PC-3 (cell line): ENCODE data around the gene SRXN1. TPM values are rescaled to one million over a fixed set of nuclear protein-coding genes. Genes with fewer than 3 reads are reported as not detected.
"Not testable (repeated sequence)": the region's sequence is repeated elsewhere in the genome, so short reads cannot be mapped to it uniquely, and the experiment has no call there.

ENCODE experiments used
- ATAC-seq: fragments of 200-7000 bp; cut with Tn5 transposase; 2 replicates; pipeline ENCODE4 v1.9.1; 2020; ENCODE audit warnings: mild to moderate bottlenecking, moderate library complexity
- BruUV-seq: library from RNA; stranded (reverse); fragments of 400-500 nt; replicated peaks from 2 replicates; lab custom pipeline; 2021; lab: Mats Ljungman, UMichigan
- CTCF ChIA-PET: fragments of 300-600 bp; sonication (Branson Sonifier 250); formaldehyde crosslinking; loops from one replicate; lab custom pipeline; 2022; ENCODE audit warnings: antibody characterized with exemption; lab: Charles Lee
- POLR2A ChIA-PET: fragments of 300-600 bp; sonication (Branson Sonifier 250); formaldehyde crosslinking; loops from one replicate; lab custom pipeline; 2022; ENCODE audit warnings: antibody characterized with exemption; ENCODE audit not compliant: unreplicated experiment; lab: Charles Lee
- DNase-seq: peaks from one replicate; pipeline ENCODE4 v3.0.0-alpha.2; 2015
- H2AFZ ChIP-seq: fragments of 300-600 bp; sonication (generic); 2 replicates; pipeline ENCODE4 v1.6.0; 2016; ENCODE audit warnings: antibody characterized with exemption, low read length
- H3F3A ChIP-seq: fragments of 300-600 bp; sonication (generic); one replicate; pipeline ENCODE4 v1.6.0; 2017; ENCODE audit warnings: antibody characterized with exemption, low read length, control low read depth, mild to moderate bottlenecking; ENCODE audit not compliant: unreplicated experiment
- H3K27ac ChIP-seq: fragments of 300-600 bp; sonication (generic); 2 replicates; pipeline ENCODE4 v1.5.1; 2016; ENCODE audit warnings: mild to moderate bottlenecking, low read length
- H3K27me3 ChIP-seq: fragments of 300-600 bp; sonication (generic); 2 replicates; pipeline ENCODE4 v1.6.1; 2016; ENCODE audit warnings: low read length, mixed read lengths
- H3K36me3 ChIP-seq: fragments of 300-600 bp; sonication (generic); 2 replicates; pipeline ENCODE4 v1.6.1; 2016; ENCODE audit warnings: low read depth, mixed run types, low read length, mixed read lengths
- H3K4me1 ChIP-seq: fragments of 300-600 bp; sonication (generic); 2 replicates; pipeline ENCODE4 v1.5.1; 2016; ENCODE audit warnings: low read length; ENCODE audit not compliant: insufficient read depth
- H3K4me2 ChIP-seq: fragments of 300-600 bp; sonication (generic); 2 replicates; pipeline ENCODE4 v1.6.0; 2016; ENCODE audit warnings: low read length
- H3K4me3 ChIP-seq: fragments of 300-600 bp; sonication (generic); 2 replicates; pipeline ENCODE4 v1.5.1; 2016; ENCODE audit warnings: mild to moderate bottlenecking, low read length, mixed read lengths
- H3K79me2 ChIP-seq: fragments of 300-600 bp; sonication (generic); 2 replicates; pipeline ENCODE4 v1.6.1; 2017; ENCODE audit warnings: low read length, mixed read lengths
- H3K9ac ChIP-seq: fragments of 300-600 bp; sonication (generic); 2 replicates; pipeline ENCODE4 v1.6.0; 2016; ENCODE audit warnings: mild to moderate bottlenecking, low read length
- H3K9me2 ChIP-seq: fragments of 300-600 bp; sonication (generic); replicated peaks from 2 replicates; pipeline ENCODE4 v1.6.1; 2016; ENCODE audit warnings: mixed run types, low read length, mixed read lengths
- H3K9me3 ChIP-seq: fragments of 300-600 bp; sonication (generic); 2 replicates; pipeline ENCODE4 v1.6.1; 2016; ENCODE audit warnings: low read length, mixed read lengths
- H4K20me1 ChIP-seq: fragments of 300-600 bp; sonication (generic); 2 replicates; pipeline ENCODE4 v1.6.1; 2016; ENCODE audit warnings: low read length, mixed read lengths
- CTCF ChIP-seq: fragments of 300-600 bp; sonication (generic); conservative IDR thresholded peaks from 2 replicates; pipeline ENCODE4 v1.5.1; 2017; ENCODE audit warnings: antibody characterized with exemption, low read depth, mild to moderate bottlenecking, low read length
- EZH2 ChIP-seq: fragments of 300-600 bp; sonication (generic); IDR thresholded peaks from one replicate; pipeline ENCODE4 v1.6.1; 2017; ENCODE audit warnings: antibody characterized with exemption, mild to moderate bottlenecking, low read length; ENCODE audit not compliant: unreplicated experiment
- EZH2phosphoT487 ChIP-seq: fragments of 300-600 bp; sonication (generic); IDR thresholded peaks from 2 replicates; pipeline ENCODE4 v1.6.1; 2018; ENCODE audit warnings: mild to moderate bottlenecking, antibody characterized with exemption, low read length, borderline replicate concordance
- intact Hi-C: fragments of 100-400 bp; cut with micrococcal nuclease; formaldehyde crosslinking; loops from 2 replicates; pipeline ENCODE4 v1.9.0; 2023
- total RNA-seq: library from RNA; depleted of rRNA; stranded (reverse); fragments of >200 nt; gene quantifications from 2 replicates; pipeline ENCODE4 v1.2.3, GENCODE V29; 2014

The SRXN1 gene
- total RNA-seq, 1 experiment from 2014 or later: 105 TPM

GRCh38 chr20:697826-698225 is 44.8 kb upstream of the SRXN1 start:
- ATAC-seq: no peak
- POLR2A ChIA-PET: no interaction called here

GRCh38 chr20:695165-695866 is 42.3 kb upstream of the SRXN1 start:
- Histone ChIP-seq H3K4me2 (no peak overlapping the region), H3K4me1 (no peaks in the 10 kb centered on the region), H3K9me2 (no peaks in the 10 kb centered on the region), H3K79me2 (no peaks in the 10 kb centered on the region), H3F3A (no peaks in the 10 kb centered on the region), H3K36me3 (no peaks in the 10 kb centered on the region), H3K4me3 (no peak overlapping the region), H4K20me1 (no peaks in the 10 kb centered on the region), H2AFZ (no peak overlapping the region), H3K27ac (no peak overlapping the region), H3K27me3 (peaks cover 84% of the 10 kb centered on the region), H3K9ac (no peak overlapping the region), H3K9me3 (no peaks in the 10 kb centered on the region)
- intact Hi-C loops: no loop called here
- ChIA-PET CTCF (no interaction called here), POLR2A (no interaction called here)
- DNase-seq (no peak), ATAC-seq (no peak)
- TF ChIP-seq EZH2phosphoT487 (no peak), EZH2 (no peak), CTCF (no peak)
- no TSS peak for BruUV-seq

More at GRCh38 chr20:697826-698225, 44.8 kb upstream of the SRXN1 start:
- no peaks in the 10 kb centered on the region for H3K36me3 ChIP-seq
- no peaks in the 10 kb centered on the region for H3K9me3 ChIP-seq
- no peak overlapping the region for H2AFZ ChIP-seq
- BruUV-seq: no TSS peak
- H3K9ac ChIP-seq: no peak overlapping the region
- H3K4me1 ChIP-seq: no peaks in the 10 kb centered on the region
- no peaks in the 10 kb centered on the region for H4K20me1 ChIP-seq
- intact Hi-C loops: no loop called here
- H3K27ac ChIP-seq: no peak overlapping the region
- no peaks in the 10 kb centered on the region for H3K79me2 ChIP-seq
- DNase-seq: no peak
- H3F3A ChIP-seq: no peaks in the 10 kb centered on the region
- CTCF ChIA-PET: no interaction called here
- TF ChIP-seq CTCF: no peak
- TF ChIP-seq EZH2phosphoT487: no peak
- TF ChIP-seq EZH2: no peak
- H3K4me3 ChIP-seq: no peak overlapping the region
- H3K9me2 ChIP-seq: no peaks in the 10 kb centered on the region
- H3K27me3 ChIP-seq: peaks cover 74% of the 10 kb centered on the region
- H3K4me2 ChIP-seq: no peak overlapping the region

- ChIA-PET CTCF (no interaction called here), POLR2A (no interaction called here)
- no peak for ATAC-seq
- Histone ChIP-seq H3K79me2 (no peaks in the 10 kb centered on the region), H3F3A (no peaks in the 10 kb centered on the region), H3K9me3 (no peaks in the 10 kb centered on the region), H3K4me2 (no peak overlapping the region), H3K4me1 (no peaks in the 10 kb centered on the region), H3K9ac (no peak overlapping the region), H3K4me3 (no peak overlapping the region), H4K20me1 (no peaks in the 10 kb centered on the region), H2AFZ (no peak overlapping the region), H3K9me2 (no peaks in the 10 kb centered on the region), H3K27me3 (peaks cover 84% of the 10 kb centered on the region), H3K36me3 (no peaks in the 10 kb centered on the region), H3K27ac (no peak overlapping the region)
- intact Hi-C loops: no loop called here
- BruUV-seq: no TSS peak
- no peak for DNase-seq
- TF ChIP-seq CTCF (no peak), EZH2phosphoT487 (no peak), EZH2 (no peak)
Measured at GRCh38 chr20:694496-694895, 41.5 kb upstream of the SRXN1 start.

- H3K4me3 ChIP-seq, H3K9me2 ChIP-seq, DNase-seq, POLR2A ChIA-PET, H3K36me3 ChIP-seq, H3K4me1 ChIP-seq, BruUV-seq, H3K9me3 ChIP-seq, CTCF ChIA-PET, H3K4me2 ChIP-seq, H3K9ac ChIP-seq, H3K79me2 ChIP-seq, H4K20me1 ChIP-seq, H2AFZ ChIP-seq, H3K27ac ChIP-seq, H3F3A ChIP-seq, ATAC-seq, intact Hi-C loops: not testable (repeated sequence)
- H3K27me3 ChIP-seq: peaks cover 87% of the 10 kb centered on the region
Measured at GRCh38 chr20:693786-694185, 40.8 kb upstream of the SRXN1 start.
